SHP77 treated with DMSO at 0.1 percent for 48 hours (cell line): ENCODE measurements around the gene ENOX1.

Source experiments
- DNase-seq: peaks from one replicate; lab custom pipeline; 2025; lab: John Stamatoyannopoulos, UW

The ENOX1 gene

GRCh38 chr13:43387880-43388279, 398.9 kb downstream of the ENOX1 start:
- no peak for DNase-seq

- DNase-seq, result no peak
These were observed 403.1 kb downstream of the ENOX1 start for GRCh38 chr13:43383498-43384165.

GRCh38 chr13:43379738-43380137, 407.0 kb downstream of the ENOX1 start:
- no peak for DNase-seq

GRCh38 chr13:43377973-43378372, 408.8 kb downstream of the ENOX1 start:
- no peak for DNase-seq

- no peak for DNase-seq
These were observed 409.6 kb downstream of the ENOX1 start for GRCh38 chr13:43377149-43377548.

- DNase-seq, result no peak
These were observed 410.2 kb downstream of the ENOX1 start for GRCh38 chr13:43376596-43376995.

- no peak for DNase-seq
These were observed 410.8 kb downstream of the ENOX1 start for GRCh38 chr13:43375797-43376465.

- DNase-seq, result no peak
These were observed 412.2 kb downstream of the ENOX1 start for GRCh38 chr13:43374621-43375020.

- DNase-seq, result no peak
These were observed 413.4 kb downstream of the ENOX1 start for GRCh38 chr13:43373400-43373799.

GRCh38 chr13:43370842-43371241, 415.9 kb downstream of the ENOX1 start:
- DNase-seq, result no peak

- no peak for DNase-seq
These were observed 417.5 kb downstream of the ENOX1 start for GRCh38 chr13:43369319-43369718.

- no peak for DNase-seq
These were observed 418.8 kb downstream of the ENOX1 start for GRCh38 chr13:43368003-43368402.

- no peak for DNase-seq
These were observed 421.8 kb downstream of the ENOX1 start for GRCh38 chr13:43365039-43365344.

- DNase-seq, result no peak
These were observed 422.3 kb downstream of the ENOX1 start for GRCh38 chr13:43364210-43365038.

GRCh38 chr13:43363156-43363953, 423.4 kb downstream of the ENOX1 start:
- no peak for DNase-seq

- no peak for DNase-seq
These were observed 424.2 kb downstream of the ENOX1 start for GRCh38 chr13:43362556-43362955.

GRCh38 chr13:43360892-43361610, 425.7 kb downstream of the ENOX1 start:
- DNase-seq, result no peak

GRCh38 chr13:43360171-43360570, 426.6 kb downstream of the ENOX1 start:
- DNase-seq, result no peak

GRCh38 chr13:43359536-43359935, 427.2 kb downstream of the ENOX1 start:
- DNase-seq, result no peak

- no peak for DNase-seq
These were observed 429.2 kb downstream of the ENOX1 start for GRCh38 chr13:43357564-43357963.

GRCh38 chr13:43356567-43356966, 430.2 kb downstream of the ENOX1 start:
- no peak for DNase-seq

GRCh38 chr13:43355774-43356173, 431.0 kb downstream of the ENOX1 start:
- no peak for DNase-seq
